SK-N-SH (cell line): Measurements from ENCODE around the gene BANF1.

Source experiments
- SMC3 ChIP-seq: IDR thresholded peaks from 2 replicates; pipeline ENCODE4 v1.6.1; 2012; ENCODE audit warnings: low read depth, low read length, improper control_type of control experiment
- USF2 ChIP-seq: fragments of 150-350 bp; IDR thresholded peaks from 2 replicates; pipeline ENCODE4 v1.6.1; 2017; ENCODE audit warnings: antibody characterized with exemption, low read length, low read depth, borderline replicate concordance

GRCh38 chr11:65960824-65961266 is 41.5 kb upstream of the BANF1 start:
- TF ChIP-seq SMC3 = no peak
- no peak for TF ChIP-seq USF2
